Activated CD8-positive, alpha-beta T cell treated with anti-CD3 and anti-CD28 coated beads for 36 hours (primary cell): ENCODE data around the gene ITPRIPL2. TPM values are rescaled to one million over a fixed set of nuclear protein-coding genes. Genes with fewer than 3 reads are reported as not detected.
A peak's percentile ranks its signal among the peaks of the same experiment; 100 is the strongest.

Source experiments
- ATAC-seq: fragments of 200-7000 bp; cut with Tn5 transposase; one replicate; pipeline ENCODE4 v1.10.0; 2021; ENCODE audit warnings: mild to moderate bottlenecking, moderate library complexity
- CTCF ChIA-PET: fragments of 350-600 bp; sonication (Branson Sonifier 250); formaldehyde crosslinking; loops from one replicate; lab custom pipeline; 2021; ENCODE audit warnings: antibody characterized with exemption; lab: Charles Lee
- POLR2A ChIA-PET: fragments of 350-600 bp; sonication (Branson Sonifier 250); formaldehyde crosslinking; loops from one replicate; lab custom pipeline; 2021; ENCODE audit warnings: antibody characterized with exemption; lab: Charles Lee
- DNase-seq: peaks from one replicate; pipeline ENCODE4 v3.0.0-alpha.2; 2020
- H3K27ac Mint-ChIP-seq: one replicate; pipeline ENCODE4 v1.8.0; 2021; ENCODE audit warnings: mild to moderate bottlenecking, mixed read lengths
- H3K27me3 Mint-ChIP-seq: one replicate; pipeline ENCODE4 v1.8.0; 2021; ENCODE audit warnings: mixed read lengths
- H3K36me3 Mint-ChIP-seq: one replicate; pipeline ENCODE4 v1.8.0; 2021; ENCODE audit warnings: low read depth, mixed read lengths
- H3K4me1 Mint-ChIP-seq: one replicate; pipeline ENCODE4 v1.8.0; 2021; ENCODE audit warnings: low read depth, mixed read lengths
- H3K4me3 Mint-ChIP-seq: one replicate; pipeline ENCODE4 v1.8.0; 2021; ENCODE audit warnings: mild to moderate bottlenecking, moderate library complexity, mixed read lengths
- H3K9me3 Mint-ChIP-seq: one replicate; pipeline ENCODE4 v1.8.0; 2021; ENCODE audit warnings: mixed read lengths
- intact Hi-C: fragments of 100-400 bp; cut with micrococcal nuclease; formaldehyde crosslinking; loops from one replicate; pipeline ENCODE4 v1.10.0; 2022
- total RNA-seq, 2 experiments: library from RNA; stranded (reverse); gene quantifications; one replicate each; pipeline ENCODE4 v1.2.3, GENCODE V29; 2021
- TF ChIP-seq, protein P1 (sequence below): fragments of 200-600 bp; IDR thresholded peaks from one replicate; pipeline ENCODE4 v1.8.0; 2022; ENCODE audit warnings: antibody characterized with exemption, mild to moderate bottlenecking

ITPRIPL2 gene
- total RNA-seq, 2 experiments from 2014 or later: 1.3 to 1.9 TPM

DNA sequence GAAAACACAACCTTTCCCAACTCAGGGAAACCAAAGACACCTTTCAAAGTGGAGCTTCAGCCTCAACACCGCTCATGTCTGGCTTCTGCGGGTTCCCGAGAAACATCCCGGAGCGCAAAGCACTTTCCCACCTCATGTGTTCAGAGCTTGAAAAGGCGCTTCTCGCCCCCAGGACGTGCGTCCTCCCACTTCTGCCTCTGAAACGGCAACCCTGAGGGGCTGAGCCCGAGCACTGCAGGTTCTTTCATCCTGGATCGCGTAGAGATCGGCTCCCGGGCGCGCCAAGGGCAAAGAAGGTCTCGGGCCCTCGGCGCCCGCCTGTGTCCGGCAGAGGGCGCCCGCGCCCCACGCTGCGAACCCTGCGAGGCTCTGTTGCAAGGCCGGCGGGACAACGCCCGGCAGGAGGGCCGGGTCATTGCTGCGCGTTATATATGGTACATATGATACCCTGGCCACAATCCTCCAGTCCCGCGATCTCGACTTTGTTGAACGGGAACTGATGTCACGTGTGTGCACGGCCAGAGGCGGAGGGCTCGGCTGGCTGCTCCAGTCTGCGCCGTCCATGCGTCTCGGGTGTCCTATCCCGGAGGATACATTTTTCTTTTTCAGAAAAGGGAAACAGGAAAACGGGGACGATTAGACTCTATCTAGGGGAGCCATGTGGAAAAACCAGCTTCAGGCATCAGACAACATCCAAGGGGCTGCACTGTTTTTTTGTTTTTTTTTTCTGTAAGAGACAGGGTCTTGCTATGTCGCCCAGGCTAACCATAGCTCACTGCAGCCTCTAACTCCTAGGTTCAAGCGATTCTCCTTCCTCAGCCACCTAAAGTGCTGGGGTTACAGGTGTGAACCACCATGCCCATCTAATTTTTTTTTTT lies 27.2 kb upstream of the ITPRIPL2 start:
- peak; percentile 81 for DNase-seq
- Mint-ChIP-seq H3K4me3 (peak overlapping the region; percentile 47), H3K27me3 (peaks cover 6% of the 10 kb centered on the region), H3K36me3 (peaks cover 5% of the 10 kb centered on the region), H3K9me3 (peaks cover 6% of the 10 kb centered on the region), H3K27ac (no peak overlapping the region), H3K4me1 (peaks cover 6% of the 10 kb centered on the region)
- intact Hi-C loops: loop anchor here (5.0 to 10.0 kb wide), 3 partner anchors 78 to 291 kb away; partner anchors contain the start of gene SYT17
- peak; percentile 95 for ATAC-seq
- ChIA-PET CTCF (interaction anchor here (0.7 to 4.9 kb wide), 38 partner anchors 8 to 469 kb away, joined by 3 to 53 read pairs (median 4); partner anchors contain the start of genes COQ7, TMC7 and VPS35L), POLR2A (no interaction called here)
- TF ChIP-seq, protein P1, sequence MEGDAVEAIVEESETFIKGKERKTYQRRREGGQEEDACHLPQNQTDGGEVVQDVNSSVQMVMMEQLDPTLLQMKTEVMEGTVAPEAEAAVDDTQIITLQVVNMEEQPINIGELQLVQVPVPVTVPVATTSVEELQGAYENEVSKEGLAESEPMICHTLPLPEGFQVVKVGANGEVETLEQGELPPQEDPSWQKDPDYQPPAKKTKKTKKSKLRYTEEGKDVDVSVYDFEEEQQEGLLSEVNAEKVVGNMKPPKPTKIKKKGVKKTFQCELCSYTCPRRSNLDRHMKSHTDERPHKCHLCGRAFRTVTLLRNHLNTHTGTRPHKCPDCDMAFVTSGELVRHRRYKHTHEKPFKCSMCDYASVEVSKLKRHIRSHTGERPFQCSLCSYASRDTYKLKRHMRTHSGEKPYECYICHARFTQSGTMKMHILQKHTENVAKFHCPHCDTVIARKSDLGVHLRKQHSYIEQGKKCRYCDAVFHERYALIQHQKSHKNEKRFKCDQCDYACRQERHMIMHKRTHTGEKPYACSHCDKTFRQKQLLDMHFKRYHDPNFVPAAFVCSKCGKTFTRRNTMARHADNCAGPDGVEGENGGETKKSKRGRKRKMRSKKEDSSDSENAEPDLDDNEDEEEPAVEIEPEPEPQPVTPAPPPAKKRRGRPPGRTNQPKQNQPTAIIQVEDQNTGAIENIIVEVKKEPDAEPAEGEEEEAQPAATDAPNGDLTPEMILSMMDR: peak; percentile 98

DNA sequence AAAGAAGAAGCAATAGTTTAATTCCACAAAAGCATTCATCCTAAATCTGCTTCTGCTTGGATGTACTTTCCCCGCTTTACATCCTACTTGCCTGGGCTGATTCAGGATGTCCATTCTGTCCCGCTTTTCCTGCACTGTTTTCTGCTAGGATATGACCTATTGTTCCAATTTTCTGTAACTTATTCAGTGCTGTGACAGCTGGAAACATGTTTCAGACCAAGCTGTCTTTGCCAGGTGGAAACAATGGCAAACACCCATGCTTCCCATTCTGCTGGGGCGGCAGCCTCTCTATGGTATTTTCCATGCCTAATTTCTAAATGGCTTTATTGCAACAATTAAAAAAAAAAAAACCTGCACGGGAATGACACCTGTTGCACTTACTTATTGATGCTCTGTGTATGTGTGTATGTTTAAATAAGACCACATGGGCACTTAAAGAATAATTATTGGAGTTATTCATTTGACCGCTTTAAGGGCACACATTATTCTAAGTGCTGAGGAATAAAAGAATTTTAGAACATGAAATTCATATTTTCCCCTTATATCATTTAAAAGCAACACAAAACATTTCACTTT lies 25.3 kb upstream of the ITPRIPL2 start:
- ATAC-seq: no peak
- ChIA-PET CTCF (interaction anchor here (1.6 to 4.9 kb wide), 2 partner anchors 90 to 414 kb away, joined by 5 to 53 read pairs; no protein-coding TSS in a partner anchor), POLR2A (no interaction called here)
- H3K36me3 Mint-ChIP-seq: peaks cover 1% of the 10 kb centered on the region
- no peak overlapping the region for H3K4me3 Mint-ChIP-seq
- peaks cover 7% of the 10 kb centered on the region for H3K27me3 Mint-ChIP-seq
- intact Hi-C loops: loop anchor here (5.0 to 10.0 kb wide), 3 partner anchors 76 to 289 kb away; partner anchors contain the start of gene SYT17
- TF ChIP-seq, protein P1: no peak
- H3K9me3 Mint-ChIP-seq: peaks cover 15% of the 10 kb centered on the region
- H3K4me1 Mint-ChIP-seq: peaks cover 6% of the 10 kb centered on the region
- no peak overlapping the region for H3K27ac Mint-ChIP-seq
- no peak for DNase-seq

DNA sequence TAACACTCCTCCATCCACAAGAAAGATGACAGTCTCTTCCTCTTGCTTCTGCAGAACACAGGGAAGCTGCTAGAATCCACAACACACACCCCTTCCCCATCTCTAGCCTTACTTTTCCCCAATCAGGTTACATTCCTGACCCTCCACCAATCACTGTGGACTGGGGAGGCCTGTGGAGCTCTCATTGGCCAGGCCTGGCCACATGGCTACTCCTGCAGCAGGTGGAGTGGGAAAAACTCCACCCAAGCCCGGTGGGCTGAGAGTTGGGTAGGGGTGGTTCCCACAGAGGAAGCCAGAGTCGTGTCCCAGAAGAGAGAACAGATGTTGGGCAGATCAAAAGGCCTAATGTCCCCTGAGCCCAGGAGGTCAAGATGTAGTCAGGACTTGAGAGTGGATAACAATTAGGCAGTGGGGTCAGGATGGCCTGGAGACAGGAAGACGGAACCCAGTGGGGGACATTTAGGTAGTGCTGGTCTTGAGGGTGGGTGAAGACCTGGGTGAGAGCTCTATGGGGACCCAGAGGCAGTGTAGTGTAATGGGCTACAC lies 24.3 kb upstream of the ITPRIPL2 start:
- Mint-ChIP-seq H3K27me3 (peaks cover 7% of the 10 kb centered on the region), H3K9me3 (peaks cover 15% of the 10 kb centered on the region), H3K36me3 (peaks cover 1% of the 10 kb centered on the region), H3K27ac (no peak overlapping the region), H3K4me1 (peaks cover 6% of the 10 kb centered on the region), H3K4me3 (no peak overlapping the region)
- intact Hi-C loops: loop anchor here (5.0 to 10.0 kb wide), 3 partner anchors 75 to 288 kb away; partner anchors contain the start of gene SYT17
- CTCF ChIA-PET: interaction anchor here (1.6 kb wide), 1 partner anchor 413 kb away, joined by 5 read pairs; no protein-coding TSS in a partner anchor
- ATAC-seq (no peak), DNase-seq (no peak)
- TF ChIP-seq, protein P1: no peak
- POLR2A ChIA-PET: no interaction called here

DNA sequence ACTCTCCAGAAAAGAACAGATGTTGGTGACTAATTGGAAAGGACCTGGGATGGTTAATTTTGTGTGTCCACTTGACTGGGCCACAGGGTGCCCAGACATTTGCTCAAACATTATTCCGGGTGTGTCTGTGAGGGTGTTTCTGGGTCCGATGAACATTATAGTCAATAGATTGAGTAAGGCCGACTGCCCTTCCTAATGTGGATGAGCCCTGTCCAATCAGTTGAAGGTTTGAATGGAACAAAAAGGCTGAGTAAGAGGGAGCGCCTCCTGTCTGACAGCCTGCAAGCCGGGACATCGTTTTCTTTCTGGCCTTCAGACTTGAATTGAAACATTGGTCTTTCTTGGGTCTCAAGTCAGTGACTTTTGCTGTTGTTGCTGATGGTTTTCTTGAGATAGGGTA lies 22.8 kb upstream of the ITPRIPL2 start:
- intact Hi-C loops: no loop called here
- no peak overlapping the region for H3K4me3 Mint-ChIP-seq
- TF ChIP-seq, protein P1: no peak
- ATAC-seq: no peak
- no peak for DNase-seq
- POLR2A ChIA-PET: no interaction called here
- H3K9me3 Mint-ChIP-seq: peaks cover 16% of the 10 kb centered on the region
- H3K4me1 Mint-ChIP-seq: peaks cover 11% of the 10 kb centered on the region
- peaks cover 1% of the 10 kb centered on the region for H3K36me3 Mint-ChIP-seq
- CTCF ChIA-PET: no interaction called here
- peaks cover 4% of the 10 kb centered on the region for H3K27me3 Mint-ChIP-seq
- no peak overlapping the region for H3K27ac Mint-ChIP-seq
